ENCODE data around the gene KLHL21.

The KLHL21 gene

GRCh38 chr1:6603238-6603914, 707 bp upstream of the KLHL21 start:
- no peaks in the 10 kb centered on the region for H3K79me2 ChIP-seq (ENCODE audit: insufficient read depth, low read length)
- no peaks in the 10 kb centered on the region for H3K9me3 ChIP-seq (ENCODE audit: insufficient read depth, low read length)
- H3K4me3 ChIP-seq (ENCODE audit: insufficient read depth, low read length, poor library complexity, severe bottlenecking) = peak overlapping the region; percentile 56
- no peak overlapping the region for H3K27ac ChIP-seq (ENCODE audit: low read depth, low read length)
- no peaks in the 10 kb centered on the region for H3K9me2 ChIP-seq (replicated peaks; ENCODE audit: insufficient read depth, low read length)
- peak overlapping the region; percentile 63 for H3K9ac ChIP-seq (ENCODE audit: low read length)
- H3K27me3 ChIP-seq (ENCODE audit: low read length) = no peaks in the 10 kb centered on the region
- no peak for TF ChIP-seq EZH2phosphoT487 (conservative IDR thresholded peaks at IDR 0.05; ENCODE audit: low read length)
- TF ChIP-seq CTCF (IDR thresholded peaks at IDR 0.05; ENCODE audit: insufficient read depth, low read length, poor library complexity, severe bottlenecking) = no peak
- H3F3A ChIP-seq (ENCODE audit: insufficient read depth) = peaks cover 10% of the 10 kb centered on the region; the same call in 1 of the 2 replicates
- peak overlapping the region; percentile 80 for H3K4me2 ChIP-seq (ENCODE audit: low read depth, low read length, poor library complexity, severe bottlenecking)
- H3K36me3 ChIP-seq (ENCODE audit: low read length) = no peaks in the 10 kb centered on the region
- H2AFZ ChIP-seq (ENCODE audit: low read depth, low read length, severe bottlenecking) = peak overlapping the region; percentile 76
- no peaks in the 10 kb centered on the region for H4K20me1 ChIP-seq (ENCODE audit: low read depth, low read length)

- Histone ChIP-seq H3K36me3 (ENCODE audit: low read length) (no peaks in the 10 kb centered on the region), H3K27ac (ENCODE audit: low read depth, low read length) (no peak overlapping the region), H4K20me1 (ENCODE audit: low read depth, low read length) (no peaks in the 10 kb centered on the region), H2AFZ (ENCODE audit: low read depth, low read length, severe bottlenecking) (peak overlapping the region; percentile 93), H3K9me2 (replicated peaks; ENCODE audit: insufficient read depth, low read length) (no peaks in the 10 kb centered on the region), H3F3A (ENCODE audit: insufficient read depth) (peaks cover 10% of the 10 kb centered on the region; the same call in 1 of the 2 replicates), H3K9me3 (ENCODE audit: insufficient read depth, low read length) (no peaks in the 10 kb centered on the region), H3K9ac (ENCODE audit: low read length) (peak overlapping the region; percentile 63), H3K79me2 (ENCODE audit: insufficient read depth, low read length) (no peaks in the 10 kb centered on the region), H3K4me2 (ENCODE audit: low read depth, low read length, poor library complexity, severe bottlenecking) (peak overlapping the region; percentile 80), H3K27me3 (ENCODE audit: low read length) (no peaks in the 10 kb centered on the region), H3K4me3 (ENCODE audit: insufficient read depth, low read length, poor library complexity, severe bottlenecking) (peak overlapping the region; percentile 56)
- TF ChIP-seq CTCF (IDR thresholded peaks at IDR 0.05; ENCODE audit: insufficient read depth, low read length, poor library complexity, severe bottlenecking) (no peak), EZH2phosphoT487 (conservative IDR thresholded peaks at IDR 0.05; ENCODE audit: low read length) (no peak)
These were observed 573 bp downstream of the KLHL21 start for GRCh38 chr1:6601923-6602668.

GRCh38 chr1:6601049-6601922, 1.4 kb downstream of the KLHL21 start:
- Histone ChIP-seq H3K4me3 (ENCODE audit: insufficient read depth, low read length, poor library complexity, severe bottlenecking) (peak overlapping the region; percentile 56), H3K27me3 (ENCODE audit: low read length) (no peaks in the 10 kb centered on the region), H3K79me2 (ENCODE audit: insufficient read depth, low read length) (no peaks in the 10 kb centered on the region), H4K20me1 (ENCODE audit: low read depth, low read length) (no peaks in the 10 kb centered on the region), H2AFZ (ENCODE audit: low read depth, low read length, severe bottlenecking) (peak overlapping the region; percentile 93), H3K4me2 (ENCODE audit: low read depth, low read length, poor library complexity, severe bottlenecking) (peak overlapping the region; percentile 80), H3K27ac (ENCODE audit: low read depth, low read length) (no peak overlapping the region), H3K9ac (ENCODE audit: low read length) (peak overlapping the region; percentile 63), H3K36me3 (ENCODE audit: low read length) (no peaks in the 10 kb centered on the region), H3F3A (ENCODE audit: insufficient read depth) (peaks cover 10% of the 10 kb centered on the region; the same call in 1 of the 2 replicates), H3K9me3 (ENCODE audit: insufficient read depth, low read length) (no peaks in the 10 kb centered on the region), H3K9me2 (replicated peaks; ENCODE audit: insufficient read depth, low read length) (no peaks in the 10 kb centered on the region)
- peak; percentile 9 for TF ChIP-seq CTCF (IDR thresholded peaks at IDR 0.05; ENCODE audit: insufficient read depth, low read length, poor library complexity, severe bottlenecking)
- TF ChIP-seq EZH2phosphoT487 (conservative IDR thresholded peaks at IDR 0.05; ENCODE audit: low read length) = no peak
